ENCODE data around the gene TNFRSF1A. TPM values are rescaled to one million over a fixed set of nuclear protein-coding genes. Genes with fewer than 3 reads are reported as not detected.

The TNFRSF1A gene
- 155 TPM for total RNA-seq

DNA sequence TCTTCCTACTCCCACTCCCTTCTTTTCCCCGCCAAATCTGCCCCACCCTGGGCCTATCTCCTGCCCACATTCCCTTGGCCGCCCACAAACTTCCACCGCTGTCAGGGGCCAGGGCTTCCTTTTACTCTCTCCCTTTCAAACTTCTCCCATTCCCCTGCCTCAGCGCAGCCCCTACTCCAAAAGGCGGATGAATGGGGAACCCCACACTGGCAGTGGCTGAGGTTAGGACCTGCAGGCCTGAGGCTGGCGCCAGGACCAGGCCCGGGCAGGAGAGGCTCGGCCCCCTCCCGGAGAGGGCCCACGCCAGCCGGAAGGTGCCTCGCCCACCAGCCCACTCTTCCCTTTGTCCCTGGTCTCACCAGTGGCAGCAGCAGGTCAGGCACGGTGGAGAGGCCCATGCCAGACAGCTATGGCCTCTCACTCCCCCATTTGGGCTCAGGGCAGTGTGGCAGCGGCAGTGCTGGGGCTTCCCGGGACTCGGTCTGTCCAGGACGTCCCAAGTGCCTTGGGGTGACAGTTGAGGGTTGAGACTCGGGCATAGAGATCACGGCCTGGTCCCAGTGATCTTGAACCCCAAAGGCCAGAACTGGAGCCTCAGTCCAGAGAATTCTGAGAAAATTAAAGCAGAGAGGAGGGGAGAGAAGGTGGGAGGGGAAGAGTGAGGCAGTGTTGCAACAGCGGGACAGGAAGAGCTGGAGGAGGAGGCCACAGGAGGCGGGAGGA lies at the start of gene TNFRSF1A:
Gene TNFRSF1A (minus strand): TSS at position 660 of the 723 bp plus-strand sequence. CDS start 262 bp downstream, at position 398.
- peak; percentile 69 for DNase-seq (ENCODE audit: low spot score)

- DNase-seq (ENCODE audit: low spot score): no peak
These were observed 49.1 kb upstream of the TNFRSF1A start for GRCh38 chr12:6391013-6391412.

DNA sequence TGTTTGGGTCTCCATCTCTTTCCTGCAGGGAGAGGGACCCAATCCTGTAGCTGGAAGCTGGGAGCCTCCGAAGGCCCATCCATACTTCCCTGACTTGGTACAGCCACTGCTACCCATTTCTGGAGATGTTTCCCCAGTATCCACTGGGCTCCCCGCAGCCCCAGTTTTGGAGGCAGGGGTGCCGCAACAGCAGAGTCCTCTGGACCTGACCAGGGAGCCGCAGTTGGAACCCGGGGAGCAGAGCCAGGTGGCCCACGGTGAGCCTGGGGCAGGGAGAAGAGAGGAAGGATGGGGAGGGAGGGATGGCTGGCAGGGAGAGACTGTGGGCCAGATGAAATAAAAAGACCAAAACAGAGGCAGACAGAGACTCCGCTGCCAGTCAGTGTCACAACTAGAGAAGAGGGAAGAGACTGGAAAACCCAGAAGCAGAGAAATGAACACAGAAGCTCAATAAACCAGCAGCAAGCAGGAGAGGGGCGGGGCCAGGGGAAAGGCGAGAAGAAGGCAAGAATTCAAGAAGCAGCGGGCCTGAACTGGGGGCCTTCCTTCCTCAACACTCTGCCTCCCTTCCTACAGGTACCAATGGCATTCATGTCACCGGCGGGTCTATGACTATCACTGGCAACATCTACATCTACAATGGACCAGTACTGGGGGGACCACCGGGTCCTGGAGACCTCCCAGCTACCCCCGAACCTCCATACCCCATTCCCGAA lies 48.4 kb upstream of the TNFRSF1A start:
- DNase-seq (ENCODE audit: low spot score): no peak

DNA sequence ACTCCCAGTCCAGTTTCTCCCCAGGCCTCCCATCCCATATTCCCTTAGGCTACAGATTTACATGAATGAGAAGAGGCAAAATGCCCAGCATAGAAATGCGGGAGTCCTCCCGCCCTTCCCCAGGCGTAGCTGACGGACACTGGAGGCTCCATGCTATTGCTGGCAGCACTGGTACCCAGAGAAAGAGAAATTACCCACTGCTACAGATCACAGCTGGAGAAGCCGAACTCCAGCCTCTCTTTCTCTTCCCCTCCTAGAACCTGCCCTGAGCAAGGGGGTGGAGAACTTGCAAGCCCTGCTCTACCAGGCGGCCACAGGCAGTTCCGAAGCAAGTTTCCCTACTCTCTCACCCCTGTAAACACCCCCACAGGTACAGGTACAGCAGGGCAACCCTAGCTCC lies 45.7 kb upstream of the TNFRSF1A start:
- no peak for DNase-seq (ENCODE audit: low spot score)

GRCh38 chr12:6386491-6386890 lies 44.6 kb upstream of the TNFRSF1A start:
- DNase-seq (ENCODE audit: low spot score): no peak

- no peak for DNase-seq (ENCODE audit: low spot score)
These were observed 44.2 kb upstream of the TNFRSF1A start for GRCh38 chr12:6386038-6386437.

DNA sequence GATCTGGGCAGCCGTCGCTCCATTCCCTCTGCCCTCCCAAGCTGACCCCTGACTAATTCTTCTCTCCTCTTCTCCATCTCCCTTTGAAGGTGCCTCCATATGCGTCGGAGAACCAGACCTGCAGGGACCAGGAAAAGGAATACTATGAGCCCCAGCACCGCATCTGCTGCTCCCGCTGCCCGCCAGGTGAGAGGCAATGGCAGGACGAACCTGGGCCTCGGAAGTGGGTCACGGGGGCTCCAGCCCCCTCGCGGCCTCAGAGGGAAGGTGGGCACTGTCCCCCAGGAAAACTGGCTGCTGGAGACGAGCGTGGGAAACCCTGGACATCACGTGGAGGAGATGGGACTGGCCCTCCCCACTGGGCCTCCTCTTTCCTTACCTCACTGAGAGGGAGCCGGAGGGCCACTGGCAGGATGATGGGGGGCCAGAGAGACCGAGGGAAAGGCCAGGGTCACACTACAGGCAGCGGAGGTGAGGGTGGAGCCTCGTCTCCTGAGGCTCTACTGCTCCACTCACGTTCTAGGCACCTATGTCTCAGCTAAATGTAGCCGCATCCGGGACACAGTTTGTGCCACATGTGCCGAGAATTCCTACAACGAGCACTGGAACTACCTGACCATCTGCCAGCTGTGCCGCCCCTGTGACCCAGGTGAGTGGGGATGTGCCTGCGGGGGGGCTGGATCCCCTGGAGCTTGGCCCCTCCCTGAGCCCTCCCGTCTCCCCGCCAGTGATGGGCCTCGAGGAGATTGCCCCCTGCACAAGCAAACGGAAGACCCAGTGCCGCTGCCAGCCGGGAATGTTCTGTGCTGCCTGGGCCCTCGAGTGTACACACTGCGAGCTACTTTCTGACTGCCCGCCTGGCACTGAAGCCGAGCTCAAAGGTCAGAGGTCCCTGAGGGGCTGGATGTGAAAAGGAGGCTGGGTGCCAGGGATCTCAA lies 42.9 kb upstream of the TNFRSF1A start:
- no peak for DNase-seq (ENCODE audit: low spot score)

DNA sequence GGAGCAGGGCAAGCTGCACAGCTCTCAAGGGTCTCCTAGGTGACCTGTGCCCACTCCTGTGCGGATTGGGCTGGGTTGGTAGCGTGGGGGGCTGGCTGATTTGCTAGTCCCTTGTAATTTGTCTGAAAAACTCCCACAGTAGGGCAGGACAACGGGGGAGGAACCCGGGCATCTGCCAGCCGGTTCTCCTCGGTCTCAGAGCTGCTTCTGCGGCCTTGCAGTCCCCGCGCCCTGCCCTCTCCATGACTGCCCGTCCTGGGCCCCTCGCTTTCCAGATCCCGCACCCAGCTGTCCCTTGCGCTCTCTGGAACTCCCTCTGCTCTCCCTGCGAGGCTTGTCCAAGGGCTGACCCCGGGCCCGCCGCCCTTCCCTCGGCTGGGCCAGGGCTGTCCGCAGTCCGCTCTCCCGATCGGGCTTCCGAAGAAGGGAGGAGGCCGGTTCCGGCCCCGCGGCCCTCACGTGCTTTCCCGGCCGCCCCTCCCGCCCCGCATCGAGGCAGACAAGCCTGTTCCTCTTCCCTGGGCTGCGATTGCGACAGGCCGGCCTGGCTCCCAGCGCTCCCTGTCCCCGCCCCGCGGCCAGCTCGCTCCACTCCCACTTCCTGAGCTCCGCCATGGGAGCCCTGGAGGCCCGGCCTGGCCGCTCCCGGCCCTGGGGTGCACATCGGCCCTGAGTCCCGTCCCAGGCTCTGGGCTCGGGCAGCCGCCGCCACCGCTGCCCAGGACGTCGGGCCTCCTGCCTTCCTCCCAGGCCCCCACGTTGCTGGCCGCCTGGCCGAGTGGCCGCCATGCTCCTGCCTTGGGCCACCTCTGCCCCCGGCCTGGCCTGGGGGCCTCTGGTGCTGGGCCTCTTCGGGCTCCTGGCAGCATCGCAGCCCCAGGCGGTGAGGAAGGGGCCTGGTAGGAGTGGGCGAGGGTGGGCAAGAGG lies 42.0 kb upstream of the TNFRSF1A start, which contains the start of gene LTBR:
Gene LTBR (plus strand): TSS at position 591 of the 927 bp plus-strand sequence. CDS start 197 bp downstream, at position 788.
- DNase-seq (ENCODE audit: low spot score): peak; percentile 95

DNA sequence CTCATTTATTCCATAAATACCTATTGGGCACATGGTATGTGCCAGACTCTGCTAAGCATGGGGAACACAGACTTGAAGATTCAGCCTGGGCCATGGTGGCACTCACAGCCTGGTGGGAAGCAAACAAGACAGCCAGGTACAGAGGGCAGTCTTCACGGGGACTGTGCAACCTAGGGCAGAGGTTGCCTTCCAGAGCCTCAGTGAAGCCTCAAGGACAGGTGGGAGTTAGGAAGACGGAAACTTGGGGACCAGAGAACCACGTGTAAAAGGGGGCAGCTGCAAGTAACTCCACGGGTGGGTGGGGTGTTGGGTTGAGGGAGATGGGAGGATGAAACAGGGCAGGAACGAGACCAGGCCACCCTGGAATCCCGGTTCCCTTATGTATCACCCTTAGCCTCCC lies 41.1 kb upstream of the TNFRSF1A start:
- DNase-seq (ENCODE audit: low spot score): no peak

DNA sequence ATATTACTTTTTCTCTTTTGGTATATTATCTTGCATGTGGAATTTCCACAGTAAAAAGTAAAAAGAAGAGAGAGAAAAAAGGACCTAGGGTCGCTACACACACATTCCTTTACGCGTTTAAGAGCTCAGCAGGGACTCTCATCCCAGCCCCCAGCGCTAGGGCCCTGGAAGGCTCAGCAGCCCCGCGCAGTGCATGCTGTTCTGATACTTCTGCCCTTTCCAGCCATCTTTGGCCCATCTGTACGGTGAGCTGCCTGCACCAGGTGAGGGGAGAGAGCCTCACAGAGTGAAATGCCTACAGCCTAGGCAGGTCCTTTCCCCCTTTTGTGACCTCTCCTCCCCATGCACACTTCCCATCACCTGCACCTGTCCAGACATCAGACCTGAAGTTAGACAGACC lies 40.5 kb upstream of the TNFRSF1A start:
- no peak for DNase-seq (ENCODE audit: low spot score)

DNA sequence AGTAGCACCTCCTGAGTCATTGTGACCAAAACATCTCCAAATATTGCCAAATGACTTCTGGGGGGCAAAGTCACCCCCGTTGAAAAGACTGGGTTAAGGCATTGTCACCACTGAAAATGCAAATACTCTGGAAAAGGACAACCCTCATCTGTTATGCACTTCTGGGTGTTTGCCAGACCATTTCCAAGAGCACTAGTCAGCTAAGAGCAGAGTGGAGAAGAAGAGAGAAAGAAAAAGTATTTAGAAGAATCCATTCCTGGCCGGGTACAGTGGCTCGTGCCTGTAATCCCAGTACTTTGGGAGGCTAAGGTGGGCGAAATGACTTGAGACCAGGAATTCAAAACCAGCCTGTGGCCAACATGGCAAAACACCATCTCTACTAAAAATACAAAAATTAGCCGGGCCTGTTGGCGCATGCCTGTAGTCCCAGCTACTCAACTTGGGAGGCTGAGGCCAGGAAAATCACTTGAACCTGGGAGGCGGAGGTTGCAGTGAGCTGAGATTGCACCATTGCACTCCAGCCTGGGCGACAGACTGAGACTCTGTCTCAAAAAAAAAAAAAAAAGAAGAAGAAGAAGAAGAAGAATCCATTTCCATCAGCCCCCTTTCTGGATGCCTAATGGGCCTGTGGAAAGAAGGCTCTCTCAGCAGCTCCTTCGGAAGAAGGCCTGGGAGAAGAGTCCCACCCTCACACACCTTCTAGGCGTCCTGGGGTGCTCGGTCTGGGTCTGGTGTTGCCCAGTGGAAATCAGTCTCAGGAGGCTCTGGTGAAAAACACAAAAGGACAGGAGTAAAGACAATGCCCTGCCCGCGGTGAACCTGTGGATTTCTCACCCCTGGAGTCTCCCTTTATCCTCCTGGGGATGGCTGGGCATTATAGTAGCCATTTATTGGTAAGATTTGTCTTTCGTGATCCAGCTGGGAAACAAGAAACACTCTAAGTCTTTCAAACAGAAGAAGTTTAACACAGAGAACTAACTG lies 38.6 kb upstream of the TNFRSF1A start:
- no peak for DNase-seq (ENCODE audit: low spot score)

DNA sequence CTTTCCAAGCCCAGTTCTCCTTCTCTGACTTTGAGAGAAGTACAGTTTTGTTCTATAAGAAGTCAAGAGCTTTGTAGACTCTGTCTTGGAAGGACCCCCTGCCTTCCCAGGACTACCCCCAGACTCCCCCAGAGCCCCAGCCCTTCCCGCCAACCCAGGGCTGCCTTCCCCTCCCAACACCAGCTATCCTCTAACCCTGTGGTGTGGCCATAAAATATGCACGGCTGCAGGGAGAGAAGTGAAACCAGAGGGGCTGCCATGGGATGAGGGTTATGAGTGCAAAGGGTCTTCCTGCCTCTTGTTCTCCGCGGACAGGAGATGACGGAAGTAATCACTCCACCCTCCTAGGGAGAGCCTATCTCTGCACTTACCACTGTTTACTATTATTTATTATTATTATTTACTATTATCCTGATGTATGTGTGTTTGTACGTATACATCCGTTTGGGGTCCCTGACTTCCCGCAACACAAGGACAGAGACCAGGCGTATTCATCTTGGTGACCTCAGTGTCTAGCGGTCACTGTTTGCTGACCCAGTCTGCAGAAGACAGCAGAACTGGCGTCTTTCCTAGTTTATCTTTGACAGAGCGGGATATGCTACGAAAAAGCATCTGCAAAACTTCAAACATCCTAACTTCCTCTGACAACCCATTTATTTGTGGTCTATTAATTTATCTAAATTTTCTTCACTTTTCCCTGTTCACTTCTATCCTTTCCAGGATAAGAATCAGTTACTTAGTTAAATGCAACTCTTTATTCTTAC lies 37.0 kb upstream of the TNFRSF1A start:
- no peak for DNase-seq (ENCODE audit: low spot score)

GRCh38 chr12:6377667-6377994 lies 35.8 kb upstream of the TNFRSF1A start:
- peak; percentile 73 for DNase-seq (ENCODE audit: low spot score)

GRCh38 chr12:6376870-6377666 lies 35.2 kb upstream of the TNFRSF1A start:
- DNase-seq (ENCODE audit: low spot score): no peak

DNA sequence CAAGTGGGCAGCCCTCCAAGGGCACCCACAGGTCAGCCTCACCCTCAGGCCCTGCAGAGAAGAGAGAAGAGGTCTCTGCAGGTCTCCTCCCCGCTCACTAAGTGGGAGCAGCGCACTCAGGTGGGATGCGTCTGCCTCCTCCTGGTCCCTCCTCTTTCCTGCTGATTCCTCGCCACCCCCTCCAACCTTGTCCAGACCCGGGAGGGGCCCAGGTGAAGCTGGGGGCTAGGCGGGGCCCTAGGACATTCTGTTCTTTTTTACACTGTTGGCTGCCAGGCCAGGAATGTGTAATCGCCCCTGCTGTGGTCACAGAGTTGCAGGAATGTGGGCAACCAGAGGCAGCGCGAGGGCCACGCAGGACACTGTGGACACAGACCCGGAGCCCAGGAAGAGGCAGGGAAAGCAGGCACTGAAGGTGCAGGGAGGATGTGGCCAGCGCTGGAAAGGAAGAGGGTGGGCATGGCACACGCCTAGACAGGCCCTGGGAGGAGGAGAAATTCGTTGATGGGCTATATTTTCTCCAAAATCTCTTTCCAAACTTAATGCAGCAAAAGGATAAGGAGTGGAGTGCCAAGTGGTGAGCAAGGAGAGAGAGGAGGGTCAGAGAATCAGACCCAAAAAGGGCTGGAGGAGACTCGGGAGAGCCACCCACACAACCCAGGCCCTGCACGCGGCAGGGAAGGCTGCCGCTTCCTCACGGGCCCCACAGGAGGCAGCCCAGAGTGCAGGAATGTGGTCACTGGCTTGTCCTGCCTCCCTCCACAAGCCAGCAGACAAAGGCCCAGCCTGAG lies 34.4 kb upstream of the TNFRSF1A start:
- peak; percentile 64 for DNase-seq (ENCODE audit: low spot score)

DNA sequence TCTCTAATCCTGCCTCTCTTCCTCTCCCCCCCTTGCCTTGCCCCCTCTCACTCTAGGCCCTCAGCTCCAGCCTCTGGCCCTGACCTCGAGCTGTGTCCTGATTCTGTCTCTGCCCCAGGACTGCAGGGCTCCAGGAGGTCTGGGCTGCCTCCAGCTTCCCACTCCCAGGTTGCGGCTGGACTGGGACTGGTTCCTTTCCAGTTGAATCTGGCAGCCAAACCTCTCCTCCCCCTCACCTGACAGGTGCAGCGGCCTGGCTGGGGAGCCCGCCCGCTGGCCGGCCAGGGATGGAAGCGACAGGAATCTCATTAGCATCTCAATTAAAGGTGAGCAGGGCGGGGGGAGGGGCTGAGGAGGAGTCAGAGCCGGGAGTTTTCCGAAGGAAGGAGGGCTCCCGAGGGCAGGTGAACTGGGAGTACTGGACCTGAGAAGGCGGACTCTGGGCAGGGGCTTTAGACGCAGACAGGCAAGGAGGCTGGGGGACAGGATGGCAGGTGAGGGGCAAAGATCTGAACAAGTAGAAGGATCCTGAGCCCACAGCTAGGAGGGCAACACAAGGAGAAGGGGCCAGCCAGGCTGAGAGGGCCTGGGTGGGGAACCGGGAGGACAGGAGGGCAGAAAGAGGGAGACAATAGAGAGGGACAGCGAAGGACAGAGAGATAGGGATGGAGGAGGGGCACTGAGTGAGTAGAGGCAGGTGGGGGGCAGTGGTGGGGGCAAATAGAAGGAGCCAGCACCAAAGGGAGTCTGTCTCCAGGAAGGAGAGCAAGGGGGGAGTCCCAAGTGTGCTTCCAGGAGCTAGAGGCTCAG lies 33.6 kb upstream of the TNFRSF1A start, which contains the start of gene SCNN1A:
Gene SCNN1A (minus strand): TSS at position 295 of the 810 bp plus-strand sequence. CDS start 780 bp downstream, outside the sequence.
- DNase-seq (ENCODE audit: low spot score): peak; percentile 68
